H1 (cell line): Measurements from ENCODE around the gene CCDC116. TPM values are rescaled to one million over a fixed set of nuclear protein-coding genes. Genes with fewer than 3 reads are reported as not detected.

Experiments used
- polyA plus RNA-seq, 7 experiments: library from polyadenylated mRNA; depleted of rRNA in 3 of 7; stranded (reverse) in 5 of 7; unstranded in 2 of 7; fragments of >200 nt in 5 of 7; fragments of 200-250 nt in 2 of 7; gene quantifications; 1 replicate in 5 of 7; 2 replicates in 1 of 7; 4 replicates in 1 of 7; pipeline versions ENCODE4 v1.2.1 to v1.2.3, GENCODE V29; 2011 to 2013; ENCODE audit warnings: missing spikeins in 2 of 7, mixed read lengths in 2 of 7
- total RNA-seq: library from RNA; stranded (reverse); fragmentation: NEBNext Ultra II Directional; extraction: Animal tissue kit (Norgen Biotek cat#: 25700); gene quantifications from 2 replicates; pipeline ENCODE4 v1.2.1, GENCODE V29; 2021
- TF ChIP-seq, protein P1 (sequence below): IDR thresholded peaks from 2 replicates; pipeline ENCODE4 v1.6.1; 2012; ENCODE audit warnings: inconsistent platforms

The CCDC116 gene
- total and polyA plus RNA-seq, 2 of the 8 experiments (the other 6 are each of a cell fraction or from before 2014, with no cell fraction given), result 0.08 TPM; not detected in 1

DNA sequence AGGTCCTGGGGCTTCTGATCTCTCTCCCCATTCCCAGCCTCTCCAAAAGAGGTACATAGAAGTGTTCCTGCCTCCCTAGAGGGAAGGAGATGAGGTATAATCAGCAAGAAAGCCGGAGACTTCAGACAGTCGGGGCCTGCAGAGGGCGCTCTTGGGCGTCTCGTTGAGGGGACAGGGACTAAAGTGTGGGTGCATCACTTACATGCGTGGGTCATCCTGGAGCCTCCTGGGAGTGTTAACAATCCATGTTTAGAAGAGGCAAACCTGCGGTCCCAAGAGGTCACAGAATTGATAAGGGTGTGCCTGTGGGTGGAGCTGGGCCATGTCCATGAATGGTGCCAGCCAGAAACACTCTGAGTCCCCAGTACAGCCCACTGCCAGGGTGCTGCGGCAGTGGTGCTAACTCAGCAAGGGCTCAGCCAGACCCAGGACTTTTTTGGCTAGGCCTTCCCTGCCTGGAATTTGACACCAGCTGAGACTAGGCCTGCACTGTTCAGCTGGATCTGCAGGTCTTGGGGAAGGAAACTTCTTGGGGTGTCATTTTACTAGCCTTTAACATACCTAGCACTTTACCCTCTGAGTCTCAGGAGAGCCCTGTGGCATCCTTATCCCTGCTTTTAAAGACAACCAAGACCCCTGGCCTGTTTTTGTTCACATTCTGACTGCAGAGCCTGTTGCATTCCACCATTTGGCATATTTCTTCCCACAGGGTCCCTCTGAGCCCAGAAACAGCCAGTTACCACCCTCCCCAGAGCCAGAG, 8.3 kb upstream of the CCDC116 start (continued):
- TF ChIP-seq, protein P1, sequence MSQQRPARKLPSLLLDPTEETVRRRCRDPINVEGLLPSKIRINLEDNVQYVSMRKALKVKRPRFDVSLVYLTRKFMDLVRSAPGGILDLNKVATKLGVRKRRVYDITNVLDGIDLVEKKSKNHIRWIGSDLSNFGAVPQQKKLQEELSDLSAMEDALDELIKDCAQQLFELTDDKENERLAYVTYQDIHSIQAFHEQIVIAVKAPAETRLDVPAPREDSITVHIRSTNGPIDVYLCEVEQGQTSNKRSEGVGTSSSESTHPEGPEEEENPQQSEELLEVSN, result no peak
